PC-3 (cell line): ENCODE measurements around the gene TSEN2. TPM values are rescaled to one million over a fixed set of nuclear protein-coding genes. Genes with fewer than 3 reads are reported as not detected.
"Not testable (repeated sequence)": the region's sequence is repeated elsewhere in the genome, so short reads cannot be mapped to it uniquely, and the experiment has no call there.

Experiments
- ATAC-seq: fragments of 200-7000 bp; cut with Tn5 transposase; 2 replicates; pipeline ENCODE4 v1.9.1; 2020; ENCODE audit warnings: mild to moderate bottlenecking, moderate library complexity
- BruUV-seq: library from RNA; stranded (reverse); fragments of 400-500 nt; replicated peaks from 2 replicates; lab custom pipeline; 2021; lab: Mats Ljungman, UMichigan
- CTCF ChIA-PET: fragments of 300-600 bp; sonication (Branson Sonifier 250); formaldehyde crosslinking; loops from one replicate; lab custom pipeline; 2022; ENCODE audit warnings: antibody characterized with exemption; lab: Charles Lee
- POLR2A ChIA-PET: fragments of 300-600 bp; sonication (Branson Sonifier 250); formaldehyde crosslinking; loops from one replicate; lab custom pipeline; 2022; ENCODE audit warnings: antibody characterized with exemption; ENCODE audit not compliant: unreplicated experiment; lab: Charles Lee
- DNase-seq: peaks from one replicate; pipeline ENCODE4 v3.0.0-alpha.2; 2015
- H2AFZ ChIP-seq: fragments of 300-600 bp; sonication (generic); 2 replicates; pipeline ENCODE4 v1.6.0; 2016; ENCODE audit warnings: antibody characterized with exemption, low read length
- H3F3A ChIP-seq: fragments of 300-600 bp; sonication (generic); one replicate; pipeline ENCODE4 v1.6.0; 2017; ENCODE audit warnings: antibody characterized with exemption, low read length, control low read depth, mild to moderate bottlenecking; ENCODE audit not compliant: unreplicated experiment
- H3K27ac ChIP-seq: fragments of 300-600 bp; sonication (generic); 2 replicates; pipeline ENCODE4 v1.5.1; 2016; ENCODE audit warnings: mild to moderate bottlenecking, low read length
- H3K27me3 ChIP-seq: fragments of 300-600 bp; sonication (generic); 2 replicates; pipeline ENCODE4 v1.6.1; 2016; ENCODE audit warnings: low read length, mixed read lengths
- H3K36me3 ChIP-seq: fragments of 300-600 bp; sonication (generic); 2 replicates; pipeline ENCODE4 v1.6.1; 2016; ENCODE audit warnings: low read depth, mixed run types, low read length, mixed read lengths
- H3K4me1 ChIP-seq: fragments of 300-600 bp; sonication (generic); 2 replicates; pipeline ENCODE4 v1.5.1; 2016; ENCODE audit warnings: low read length; ENCODE audit not compliant: insufficient read depth
- H3K4me2 ChIP-seq: fragments of 300-600 bp; sonication (generic); 2 replicates; pipeline ENCODE4 v1.6.0; 2016; ENCODE audit warnings: low read length
- H3K4me3 ChIP-seq: fragments of 300-600 bp; sonication (generic); 2 replicates; pipeline ENCODE4 v1.5.1; 2016; ENCODE audit warnings: mild to moderate bottlenecking, low read length, mixed read lengths
- H3K79me2 ChIP-seq: fragments of 300-600 bp; sonication (generic); 2 replicates; pipeline ENCODE4 v1.6.1; 2017; ENCODE audit warnings: low read length, mixed read lengths
- H3K9ac ChIP-seq: fragments of 300-600 bp; sonication (generic); 2 replicates; pipeline ENCODE4 v1.6.0; 2016; ENCODE audit warnings: mild to moderate bottlenecking, low read length
- H3K9me2 ChIP-seq: fragments of 300-600 bp; sonication (generic); replicated peaks from 2 replicates; pipeline ENCODE4 v1.6.1; 2016; ENCODE audit warnings: mixed run types, low read length, mixed read lengths
- H3K9me3 ChIP-seq: fragments of 300-600 bp; sonication (generic); 2 replicates; pipeline ENCODE4 v1.6.1; 2016; ENCODE audit warnings: low read length, mixed read lengths
- H4K20me1 ChIP-seq: fragments of 300-600 bp; sonication (generic); 2 replicates; pipeline ENCODE4 v1.6.1; 2016; ENCODE audit warnings: low read length, mixed read lengths
- CTCF ChIP-seq: fragments of 300-600 bp; sonication (generic); conservative IDR thresholded peaks from 2 replicates; pipeline ENCODE4 v1.5.1; 2017; ENCODE audit warnings: antibody characterized with exemption, low read depth, mild to moderate bottlenecking, low read length
- EZH2 ChIP-seq: fragments of 300-600 bp; sonication (generic); IDR thresholded peaks from one replicate; pipeline ENCODE4 v1.6.1; 2017; ENCODE audit warnings: antibody characterized with exemption, mild to moderate bottlenecking, low read length; ENCODE audit not compliant: unreplicated experiment
- EZH2phosphoT487 ChIP-seq: fragments of 300-600 bp; sonication (generic); IDR thresholded peaks from 2 replicates; pipeline ENCODE4 v1.6.1; 2018; ENCODE audit warnings: mild to moderate bottlenecking, antibody characterized with exemption, low read length, borderline replicate concordance
- intact Hi-C: fragments of 100-400 bp; cut with micrococcal nuclease; formaldehyde crosslinking; loops from 2 replicates; pipeline ENCODE4 v1.9.0; 2023
- total RNA-seq: library from RNA; depleted of rRNA; stranded (reverse); fragments of >200 nt; gene quantifications from 2 replicates; pipeline ENCODE4 v1.2.3, GENCODE V29; 2014

TSEN2 gene
- total RNA-seq, 1 experiment from 2014 or later: 40.2 TPM

- H3K9ac ChIP-seq: peak overlapping the region; percentile 70
- no peaks in the 10 kb centered on the region for H3K9me2 ChIP-seq
- H3K79me2 ChIP-seq: peaks cover 10% of the 10 kb centered on the region
- TF ChIP-seq EZH2: no peak
- TF ChIP-seq CTCF: no peak
- TF ChIP-seq EZH2phosphoT487: no peak
- H3K4me1 ChIP-seq: peaks cover 49% of the 10 kb centered on the region
- H3K27ac ChIP-seq: peak overlapping the region; percentile 94
- H3K36me3 ChIP-seq: no peaks in the 10 kb centered on the region
- intact Hi-C loops: loop anchor here (5.0 kb wide), 3 partner anchors 41 to 301 kb away; no protein-coding TSS in a partner anchor
- H3K4me3 ChIP-seq: no peak overlapping the region
- peaks cover 15% of the 10 kb centered on the region for H3F3A ChIP-seq
- H2AFZ ChIP-seq: no peak overlapping the region
- ChIA-PET CTCF (interaction anchor here (0.6 kb wide), 1 partner anchor 126 kb away, joined by 5 read pairs; no protein-coding TSS in a partner anchor), POLR2A (interaction anchor here (0.6 kb wide), 2 partner anchors 33 to 95 kb away, joined by 3 to 4 read pairs; no protein-coding TSS in a partner anchor)
- no TSS peak for BruUV-seq
- no peaks in the 10 kb centered on the region for H3K27me3 ChIP-seq
- DNase-seq (peak; percentile 42), ATAC-seq (no peak)
- H4K20me1 ChIP-seq: no peaks in the 10 kb centered on the region
- no peaks in the 10 kb centered on the region for H3K9me3 ChIP-seq
- no peak overlapping the region for H3K4me2 ChIP-seq
Observed at GRCh38 chr3:12478326-12478725, 6.0 kb upstream of the TSEN2 start.

- CTCF ChIA-PET: interaction anchor here (0.6 to 1.7 kb wide), 9 partner anchors 9 to 344 kb away, joined by 3 to 20 read pairs (median 5); no protein-coding TSS in a partner anchor
- not testable (repeated sequence) for H3K4me3 ChIP-seq, H3K27me3 ChIP-seq, H3K36me3 ChIP-seq, H3K9me3 ChIP-seq, H2AFZ ChIP-seq, H3K9me2 ChIP-seq, DNase-seq, H4K20me1 ChIP-seq, BruUV-seq, ATAC-seq
- POLR2A ChIA-PET: interaction anchor here (0.8 kb wide), 1 partner anchor 9 kb away, joined by 3 read pairs; no protein-coding TSS in a partner anchor
- Histone ChIP-seq H3K4me2 (peak overlapping the region; percentile 34), H3K9ac (peak overlapping the region; percentile 70), H3F3A (peaks cover 15% of the 10 kb centered on the region), H3K79me2 (peaks cover 17% of the 10 kb centered on the region), H3K27ac (peak overlapping the region; percentile 94), H3K4me1 (peaks cover 57% of the 10 kb centered on the region)
- intact Hi-C loops: loop anchor here (1.0 to 5.0 kb wide), 4 partner anchors 42 to 344 kb away; no protein-coding TSS in a partner anchor
Observed at GRCh38 chr3:12479198-12479597, 5.1 kb upstream of the TSEN2 start.

- peak overlapping the region; percentile 34 for H3K4me2 ChIP-seq
- H3K36me3 ChIP-seq: no peaks in the 10 kb centered on the region
- ChIA-PET CTCF (interaction anchor here (0.6 to 1.7 kb wide), 11 partner anchors 10 to 1370 kb away, joined by 3 to 20 read pairs (median 5); no protein-coding TSS in a partner anchor), POLR2A (interaction anchor here (0.6 to 0.8 kb wide), 4 partner anchors 9 to 149 kb away, joined by 3 to 10 read pairs (median 3); no protein-coding TSS in a partner anchor)
- no peaks in the 10 kb centered on the region for H3K27me3 ChIP-seq
- intact Hi-C loops: loop anchor here (1.0 to 10.0 kb wide), 6 partner anchors 43 to 415 kb away; partner anchors contain the start of gene PPARG
- H3K9me2 ChIP-seq: no peaks in the 10 kb centered on the region
- DNase-seq (peak; percentile 78), ATAC-seq (peak; percentile 26)
- H3K4me1 ChIP-seq: peaks cover 59% of the 10 kb centered on the region
- H3F3A ChIP-seq: peaks cover 15% of the 10 kb centered on the region
- H2AFZ ChIP-seq: peak overlapping the region; percentile 34; the same call in 1 of the 2 replicates
- TF ChIP-seq CTCF (peak; percentile 89), EZH2phosphoT487 (no peak), EZH2 (no peak)
- no peak overlapping the region for H3K4me3 ChIP-seq
- H3K79me2 ChIP-seq: peaks cover 23% of the 10 kb centered on the region
- no peaks in the 10 kb centered on the region for H4K20me1 ChIP-seq
- BruUV-seq: no TSS peak
- no peaks in the 10 kb centered on the region for H3K9me3 ChIP-seq
- peak overlapping the region; percentile 94 for H3K27ac ChIP-seq
- peak overlapping the region; percentile 70 for H3K9ac ChIP-seq
Observed at GRCh38 chr3:12479919-12480427, 4.3 kb upstream of the TSEN2 start.
